GM10266 (cell line): Measurements from ENCODE around the gene ATP6V1B1.

ENCODE experiments used
- DNase-seq: peaks from one replicate; pipeline ENCODE4 v3.0.0; 2012; ENCODE audit errors: extremely low spot score
- CTCF ChIP-seq: IDR thresholded peaks from 2 replicates; pipeline ENCODE4 v1.5.1; 2012; ENCODE audit warnings: mild to moderate bottlenecking, low read depth; ENCODE audit not compliant: control insufficient read depth, insufficient read depth; ENCODE audit errors: missing control alignments

Gene ATP6V1B1

GRCh38 chr2:70984228-70984575, 48.5 kb downstream of the ATP6V1B1 start:
- no peak for DNase-seq
- no peak for TF ChIP-seq CTCF

- DNase-seq, result peak; percentile 89
Measured at GRCh38 chr2:70984576-70985282, 49.0 kb downstream of the ATP6V1B1 start.

GRCh38 chr2:70985283-70985688, 49.6 kb downstream of the ATP6V1B1 start:
- no peak for TF ChIP-seq CTCF
- DNase-seq, result no peak

More at GRCh38 chr2:70984576-70985282, 49.0 kb downstream of the ATP6V1B1 start:
- TF ChIP-seq CTCF, result peak; percentile 97

- no peak for DNase-seq
- no peak for TF ChIP-seq CTCF
Measured at GRCh38 chr2:70985956-70986355, 50.3 kb downstream of the ATP6V1B1 start.

- TF ChIP-seq CTCF, result no peak
Measured at GRCh38 chr2:70986499-70987189, 50.9 kb downstream of the ATP6V1B1 start.

GRCh38 chr2:70987386-70987785, 51.7 kb downstream of the ATP6V1B1 start:
- DNase-seq, result no peak
- TF ChIP-seq CTCF, result no peak

More at GRCh38 chr2:70986499-70987189, 50.9 kb downstream of the ATP6V1B1 start:
- no peak for DNase-seq

GRCh38 chr2:70988151-70988550, 52.5 kb downstream of the ATP6V1B1 start:
- no peak for TF ChIP-seq CTCF
- no peak for DNase-seq
